ENCODE results near the gene SHPK. TPM values are rescaled to one million over a fixed set of nuclear protein-coding genes. Genes with fewer than 3 reads are reported as not detected.

SHPK gene
- polyA plus RNA-seq, 2 of the 4 experiments (the other 2 are of a cell fraction): 10.7 to 11.2 TPM

- FAIRE-seq: no peak
- DNase-seq (ENCODE audit: low read depth in 1 of 2, low spot score in 1 of 2): no peak
- no peaks in the 10 kb centered on the region for H3K4me1 ChIP-seq
- ATAC-seq: peak; percentile 9 to 13; a peak in 3 of 6 replicates
- H3K27ac ChIP-seq: no peak overlapping the region
- TF ChIP-seq PBX3 (IDR thresholded peaks at IDR 0.05) (no peak), MAFK (IDR thresholded peaks at IDR 0.05; ENCODE audit: partially characterized antibody) (peak; percentile 64), POLR2A (IDR thresholded peaks at IDR 0.05; ENCODE audit: low read length) (no peak)
- ChIA-PET POLR2A (interaction anchor here (0.8 to 2.2 kb wide), 3 partner anchors 9 to 11 kb away, joined by 3 to 8 read pairs (median 4); partner anchors contain the start of gene EMC6), CTCF (interaction anchor here (0.8 to 1.8 kb wide), 9 partner anchors 12 to 1624 kb away, joined by 3 to 5 read pairs (median 4); partner anchors contain the start of gene HIC1)
- no peak overlapping the region for H3K4me3 ChIP-seq
- H3K4me2 ChIP-seq: no peak overlapping the region
- H3K9me3 ChIP-seq: no peaks in the 10 kb centered on the region
- 83% methylated on average over 15 of the region's 16 CpGs for WGBS (ENCODE audit: missing lambda C conversion rate)
These were observed 42.2 kb upstream of the SHPK start for GRCh38 chr17:3678095-3678820.

- DNase-seq (ENCODE audit: low read depth in 1 of 2, low spot score in 1 of 2): no peak
- Histone ChIP-seq H3K9me3 (no peaks in the 10 kb centered on the region), H3K27ac (no peak overlapping the region), H3K4me1 (no peaks in the 10 kb centered on the region), H3K4me2 (no peak overlapping the region), H3K4me3 (no peak overlapping the region)
- WGBS (ENCODE audit: missing lambda C conversion rate): 89% methylated on average over 11 of the region's 11 CpGs
- ChIA-PET POLR2A (no interaction called here), CTCF (interaction anchor here (0.9 to 1.7 kb wide), 3 partner anchors 25 to 152 kb away, joined by 3 to 5 read pairs (median 3); no protein-coding TSS in a partner anchor)
- TF ChIP-seq SMC3 (IDR thresholded peaks at IDR 0.05) (no peak), CHD4 (IDR thresholded peaks at IDR 0.05; ENCODE audit: borderline replicate concordance) (no peak), ESRRA (IDR thresholded peaks at IDR 0.05; ENCODE audit: borderline replicate concordance, low read length) (no peak), USF2 (IDR thresholded peaks at IDR 0.05) (no peak), ATOH8 (CRISPR knock-in tag; IDR thresholded peaks at IDR 0.05; ENCODE audit: low read depth) (no peak), RARB (CRISPR knock-in tag; IDR thresholded peaks at IDR 0.05) (no peak), JUN (IDR thresholded peaks at IDR 0.05) (no peak), PBX3 (IDR thresholded peaks at IDR 0.05) (no peak), POLR2A (IDR thresholded peaks at IDR 0.05; ENCODE audit: low read length) (no peak), MAZ (IDR thresholded peaks at IDR 0.05; ENCODE audit: borderline replicate concordance, low read depth, low read length) (no peak), MYC (IDR thresholded peaks at IDR 0.05; ENCODE audit: borderline replicate concordance, low read length) (no peak), NR3C1 (IDR thresholded peaks at IDR 0.05) (no peak), HES2 (IDR thresholded peaks at IDR 0.05) (no peak)
- FAIRE-seq: no peak
- no peak for ATAC-seq
These were observed 39.8 kb upstream of the SHPK start for GRCh38 chr17:3675886-3676285.

- FAIRE-seq: no peak
- 94% methylated on average over 4 of the region's 4 CpGs for WGBS (ENCODE audit: missing lambda C conversion rate)
- ChIA-PET CTCF (interaction anchor here (4.1 kb wide), 1 partner anchor 11 kb away, joined by 19 read pairs; no protein-coding TSS in a partner anchor), POLR2A (no interaction called here)
- H3K9me3 ChIP-seq: no peaks in the 10 kb centered on the region
- no peak overlapping the region for H3K27ac ChIP-seq
- TF ChIP-seq KDM5A (IDR thresholded peaks at IDR 0.05) (no peak), PBX3 (IDR thresholded peaks at IDR 0.05) (no peak), MYC (IDR thresholded peaks at IDR 0.05; ENCODE audit: borderline replicate concordance, low read length) (no peak), HEYL (CRISPR knock-in tag; IDR thresholded peaks at IDR 0.05) (no peak), EHMT2 (IDR thresholded peaks at IDR 0.05; ENCODE audit: low read depth) (no peak), MAX (IDR thresholded peaks at IDR 0.05) (no peak), TP53 (CRISPR knock-in tag; IDR thresholded peaks at IDR 0.05) (no peak), MAZ (IDR thresholded peaks at IDR 0.05; ENCODE audit: borderline replicate concordance, low read depth, low read length) (no peak), SREBF2 (IDR thresholded peaks at IDR 0.05) (no peak), ZNF302 (CRISPR knock-in tag; IDR thresholded peaks at IDR 0.05) (no peak), POLR2A (IDR thresholded peaks at IDR 0.05; ENCODE audit: low read length) (no peak), MAFK (IDR thresholded peaks at IDR 0.05; ENCODE audit: partially characterized antibody) (no peak), NFE2L2 (conservative IDR thresholded peaks at IDR 0.05; ENCODE audit: low read length) (no peak), BHLHE40 (IDR thresholded peaks at IDR 0.05; ENCODE audit: low read depth, low read length) (no peak)
- H3K4me1 ChIP-seq: peaks cover 8% of the 10 kb centered on the region; the same call in 2 of the 3 replicates
- H3K4me3 ChIP-seq: no peak overlapping the region
- no peak for DNase-seq (ENCODE audit: low read depth in 1 of 2, low spot score in 1 of 2)
- no peak for ATAC-seq
- no peak overlapping the region for H3K4me2 ChIP-seq
These were observed 36.5 kb upstream of the SHPK start for GRCh38 chr17:3672571-3672970.

Measured in A549 (cell line).